Measurements from ENCODE around the gene FEZF1.

FEZF1 gene

DNA sequence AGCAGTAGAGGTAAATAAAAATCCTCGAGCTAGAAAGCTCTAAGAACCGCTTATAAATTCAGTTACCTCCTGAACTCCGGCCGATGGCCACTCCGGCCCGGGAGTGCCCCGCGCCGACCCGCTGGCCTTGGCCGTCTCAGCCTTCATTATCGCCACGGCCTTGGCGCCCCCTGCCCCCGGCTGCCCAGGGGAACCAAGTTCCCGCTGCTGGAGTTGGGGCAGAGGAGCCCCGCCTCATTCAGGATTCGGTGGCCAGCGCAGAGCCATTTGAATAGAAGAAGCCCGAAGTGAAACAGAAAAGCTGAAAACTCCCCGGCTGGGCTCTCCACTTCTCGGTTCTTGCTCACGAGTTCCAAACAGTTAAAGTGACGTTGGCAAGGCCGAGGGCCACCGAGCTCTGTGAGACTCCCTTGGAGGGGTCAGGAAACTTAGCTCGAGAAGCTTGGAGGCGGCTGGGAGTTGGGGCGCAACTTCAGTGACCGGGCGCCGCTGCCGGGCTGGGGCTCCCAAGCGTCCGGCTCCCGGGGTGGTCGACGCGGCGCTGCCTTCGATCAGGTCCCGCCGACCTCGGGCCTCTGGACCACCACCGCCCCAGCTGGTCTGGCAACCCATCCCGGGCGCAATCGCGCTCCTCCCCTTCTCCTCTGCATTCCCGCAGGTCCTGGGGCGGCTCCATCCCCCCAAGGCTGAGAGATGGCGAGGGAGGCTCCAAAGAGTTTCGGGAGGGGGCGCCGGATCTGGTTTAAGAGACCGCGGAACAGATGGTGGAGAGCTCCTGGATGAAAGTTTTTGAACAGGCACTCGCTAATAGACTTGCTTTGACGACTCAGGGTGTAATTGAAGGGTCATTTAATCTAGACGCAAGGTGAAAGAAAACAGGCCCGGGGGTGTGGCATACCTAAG lies 5.8 kb upstream of the FEZF1 start:
- no peak for DNase-seq (ENCODE audit: low read depth)
- H3K4me3 ChIP-seq (ENCODE audit: low read depth, low read length): peak overlapping the region; percentile 35
- in situ Hi-C loops (cut with HindIII; ENCODE audit: low sequenced_read_pairs): no loop called here
- no peak for TF ChIP-seq CTCF (IDR thresholded peaks at IDR 0.05; ENCODE audit: low read depth, low read length, missing control alignments)

DNA sequence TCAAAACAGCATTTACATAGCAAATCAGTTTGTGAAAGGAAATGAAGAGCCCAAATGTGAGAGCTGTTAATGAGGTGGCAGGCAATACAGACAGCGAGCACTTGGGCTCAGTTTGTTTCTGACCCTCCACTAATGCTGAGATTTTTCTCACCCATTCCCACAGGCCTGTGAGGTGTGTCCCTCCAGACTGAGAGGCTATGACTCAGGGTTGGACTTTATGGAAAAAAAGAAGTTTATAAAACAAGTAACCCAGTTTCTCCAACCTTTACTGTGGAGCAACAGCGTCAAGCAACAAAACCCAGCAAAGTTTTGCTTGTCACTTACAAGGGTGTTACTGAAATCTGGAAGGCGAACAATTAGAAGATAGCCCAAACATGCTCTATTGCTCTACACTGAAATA lies 4.9 kb upstream of the FEZF1 start:
- no peak overlapping the region for H3K4me3 ChIP-seq (ENCODE audit: low read depth, low read length)
- in situ Hi-C loops (cut with HindIII; ENCODE audit: low sequenced_read_pairs): no loop called here

DNA sequence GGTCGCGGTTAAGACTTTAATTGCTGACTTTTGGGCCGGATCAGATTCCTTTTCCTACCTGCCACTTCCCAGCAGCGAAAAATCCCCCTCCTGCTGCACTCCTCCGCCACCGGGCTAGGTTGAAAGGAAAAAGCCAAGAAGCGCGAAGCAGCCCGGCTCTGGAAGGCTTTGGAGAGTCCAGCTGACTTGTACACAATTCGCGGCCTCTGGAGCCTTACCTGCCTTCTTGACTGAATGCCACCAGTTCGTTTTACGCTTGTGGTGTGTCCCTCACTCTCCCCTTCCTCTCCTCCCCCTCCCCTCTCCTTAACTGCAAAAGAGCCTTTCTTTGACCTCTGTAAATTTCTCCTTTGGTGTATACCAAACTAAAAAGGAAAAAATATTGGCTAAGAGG lies 2.7 kb upstream of the FEZF1 start:
- in situ Hi-C loops (cut with HindIII; ENCODE audit: low sequenced_read_pairs): no loop called here
- no peak for TF ChIP-seq CTCF (IDR thresholded peaks at IDR 0.05; ENCODE audit: low read depth, low read length, missing control alignments)
- no peak for DNase-seq (ENCODE audit: low read depth)
- H3K4me3 ChIP-seq (ENCODE audit: low read depth, low read length): no peak overlapping the region

More for the DNA sequence above, 4.9 kb upstream of the FEZF1 start:
- DNase-seq (ENCODE audit: low read depth): no peak
- TF ChIP-seq CTCF (IDR thresholded peaks at IDR 0.05; ENCODE audit: low read depth, low read length, missing control alignments): no peak

DNA sequence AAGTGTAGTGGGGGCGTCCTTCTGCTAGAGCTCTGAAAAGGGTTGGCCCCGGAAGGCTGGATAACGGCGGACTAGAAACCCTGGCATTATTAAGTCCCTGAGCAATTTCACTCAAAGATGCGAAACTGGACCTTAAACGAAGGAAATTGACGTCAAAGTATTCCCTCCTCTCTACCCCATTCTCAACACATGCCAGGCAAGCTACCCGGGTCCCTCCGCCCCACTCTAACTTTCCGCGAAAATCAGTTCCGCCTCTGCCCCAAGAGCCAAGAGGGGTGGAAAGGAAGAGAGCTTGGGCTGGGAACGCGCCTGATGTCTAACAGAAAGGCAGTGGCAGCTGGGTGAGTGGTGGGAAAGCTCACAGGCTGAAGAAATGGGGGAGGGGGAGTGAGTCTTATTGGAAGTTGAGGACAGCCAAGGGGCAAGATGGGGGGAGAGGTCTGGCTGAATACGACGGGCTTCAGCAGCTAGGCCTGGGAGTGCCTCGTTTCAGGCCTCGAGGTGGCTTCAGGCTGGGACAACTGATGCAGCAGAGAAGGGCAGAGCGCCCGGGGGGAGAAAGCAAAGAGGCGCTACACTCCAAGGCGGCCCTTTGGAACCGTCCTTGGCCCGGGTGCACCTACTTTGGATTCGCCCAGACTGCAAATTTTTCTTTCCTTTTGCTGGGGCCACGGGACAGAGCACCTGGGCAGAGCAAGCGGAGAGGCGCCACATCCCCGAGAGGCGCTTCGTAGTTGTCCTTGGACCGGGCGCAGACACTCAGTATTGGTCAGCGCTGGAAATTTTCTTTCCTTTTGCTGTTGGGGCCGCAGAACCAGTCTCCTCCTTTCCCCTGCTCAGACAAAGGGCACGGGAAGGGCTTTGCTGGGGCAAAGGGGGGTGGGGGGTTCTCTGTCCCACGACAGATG lies 2.0 kb upstream of the FEZF1 start:
- no peak overlapping the region for H3K4me3 ChIP-seq (ENCODE audit: low read depth, low read length)
- DNase-seq (ENCODE audit: low read depth): no peak
- TF ChIP-seq CTCF (IDR thresholded peaks at IDR 0.05; ENCODE audit: low read depth, low read length, missing control alignments): no peak
- in situ Hi-C loops (cut with HindIII; ENCODE audit: low sequenced_read_pairs): no loop called here

DNA sequence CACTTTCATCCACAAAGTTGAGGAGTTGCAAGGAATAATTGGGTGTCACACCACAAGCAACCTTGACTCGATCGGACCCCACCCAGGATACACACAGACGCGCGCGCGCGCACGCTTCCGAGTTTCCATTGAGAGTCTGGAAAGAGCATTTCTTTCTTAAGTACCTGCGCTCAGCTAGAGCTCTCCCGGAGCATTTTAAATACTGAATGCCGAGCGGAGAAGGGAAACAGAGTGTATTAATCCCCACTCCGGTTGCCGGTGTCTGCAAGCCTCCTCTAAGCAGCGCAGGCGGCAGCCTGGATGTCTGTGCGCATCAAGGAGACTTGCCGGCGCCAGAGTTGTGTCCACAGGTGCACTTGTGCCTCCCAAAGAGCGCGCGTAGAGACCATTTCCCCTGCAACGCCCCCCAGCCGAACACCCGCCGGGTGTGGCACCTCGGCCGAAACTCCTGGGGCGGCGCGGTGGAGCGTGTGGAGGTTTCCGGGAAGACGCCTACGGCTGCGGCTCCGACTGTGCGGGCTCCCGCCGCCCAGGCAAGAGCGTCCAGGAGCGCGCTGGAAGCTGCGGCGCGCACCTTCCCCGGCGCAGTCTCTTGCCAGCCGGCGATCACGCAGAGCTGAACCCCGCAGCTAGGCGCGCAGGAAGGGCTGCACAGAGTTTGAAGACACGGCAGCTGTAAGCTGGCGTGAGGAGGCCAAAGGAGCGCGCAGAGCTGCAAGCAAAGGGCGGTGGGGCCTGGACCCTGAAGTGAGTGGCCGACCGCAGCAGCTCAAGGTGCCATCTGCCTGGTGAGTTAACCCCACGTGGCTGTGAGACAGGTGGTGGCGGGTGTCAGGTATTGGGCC lies 1.1 kb upstream of the FEZF1 start:
- no peak overlapping the region for H3K4me3 ChIP-seq (ENCODE audit: low read depth, low read length)
- DNase-seq (ENCODE audit: low read depth): no peak
- TF ChIP-seq CTCF (IDR thresholded peaks at IDR 0.05; ENCODE audit: low read depth, low read length, missing control alignments): no peak
- in situ Hi-C loops (cut with HindIII; ENCODE audit: low sequenced_read_pairs): no loop called here

GRCh38 chr7:122304996-122305421 lies 459 bp upstream of the FEZF1 start:
- TF ChIP-seq CTCF (IDR thresholded peaks at IDR 0.05; ENCODE audit: low read depth, low read length, missing control alignments): no peak
- H3K4me3 ChIP-seq (ENCODE audit: low read depth, low read length): no peak overlapping the region
- DNase-seq (ENCODE audit: low read depth): no peak
- in situ Hi-C loops (cut with HindIII; ENCODE audit: low sequenced_read_pairs): no loop called here
